Muscle of leg (tissue), 11 donors: Measurements from ENCODE around the gene PLEKHA8. TPM values are rescaled to one million over a fixed set of nuclear protein-coding genes. Genes with fewer than 3 reads are reported as not detected.

Source experiments
- DNase-seq: peaks from one replicate; pipeline ENCODE4 v3.0.0; 2013
- H3K27ac ChIP-seq: one replicate; pipeline ENCODE4 v1.5.1; 2013; ENCODE audit warnings: mild to moderate bottlenecking, low read length, control low read depth
- H3K27me3 ChIP-seq: one replicate; pipeline ENCODE4 v1.6.1; 2013; ENCODE audit warnings: low read length; ENCODE audit not compliant: control insufficient read depth, insufficient read depth
- H3K36me3 ChIP-seq: one replicate; pipeline ENCODE4 v1.6.1; 2013; ENCODE audit warnings: low read length; ENCODE audit not compliant: control insufficient read depth, insufficient read depth
- H3K4me1 ChIP-seq: one replicate; pipeline ENCODE4 v1.6.1; 2013; ENCODE audit warnings: low read length; ENCODE audit not compliant: control insufficient read depth, insufficient read depth
- H3K4me3 ChIP-seq: one replicate; pipeline ENCODE4 v1.5.1; 2013; ENCODE audit warnings: low read length, control low read depth
- H3K9me3 ChIP-seq: replicated peaks from 2 replicates; pipeline ENCODE4 v1.6.1; 2013; ENCODE audit warnings: low read depth, low read length; ENCODE audit not compliant: control insufficient read depth
- WGBS: methylation state at CpG from one replicate; pipeline ENCODE4 v1.1.5; 2013; ENCODE audit warnings: missing lambda C conversion rate; ENCODE audit not compliant: insufficient coverage; 5-methylcytosine and 5-hydroxymethylcytosine counted together
- polyA plus RNA-seq, 8 donors: library from polyadenylated mRNA; unstranded; fragments of 120-200 nt; gene quantifications; one replicate each; pipeline versions ENCODE4 v1.2.1 to v1.2.3, GENCODE V29; 2013; ENCODE audit warnings: inconsistent platforms in 1 of 8, low replicate concordance in 1 of 8; ENCODE audit not compliant: insufficient read length in 8 of 8, insufficient read depth in 1 of 8
- total RNA-seq: library from RNA; stranded (reverse); fragments of 120-200 nt; gene quantifications from one replicate; pipeline ENCODE4 v1.2.4, GENCODE V29; 2013

Gene PLEKHA8
- total and polyA plus RNA-seq, 9 donors, result 7.7 to 13.3 (median 11.2) TPM

DNA sequence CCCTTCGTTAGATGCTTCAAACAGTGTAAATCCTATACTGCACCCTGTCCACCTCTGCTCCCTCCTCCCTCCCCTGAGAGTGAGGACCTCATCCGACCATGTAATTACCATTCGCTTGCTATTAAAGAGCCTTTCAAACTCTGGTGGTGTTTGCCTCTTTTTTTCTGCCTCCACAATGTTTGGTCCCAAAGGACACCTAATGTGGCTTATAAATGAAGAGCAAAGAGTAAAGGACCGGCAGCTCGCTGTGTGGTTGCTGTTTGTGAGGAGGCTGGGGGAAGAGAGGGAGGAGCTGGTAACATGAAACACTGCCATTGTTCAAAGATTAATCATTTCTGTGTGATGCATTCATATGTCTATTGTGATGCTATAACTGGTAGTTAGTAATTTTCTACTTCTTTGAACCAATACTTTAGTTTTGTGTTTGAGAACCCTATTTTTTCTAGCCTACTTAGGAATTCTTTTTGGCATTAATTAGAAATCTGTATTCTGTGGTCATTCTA lies 134.5 kb downstream of the PLEKHA8 start:
- 48% methylated on average over 2 of the region's 5 CpGs for WGBS
- Histone ChIP-seq H3K27ac (no peak overlapping the region), H3K36me3 (peaks cover 7% of the 10 kb centered on the region), H3K9me3 (no peaks in the 10 kb centered on the region), H3K4me1 (peaks cover 15% of the 10 kb centered on the region), H3K4me3 (no peak overlapping the region), H3K27me3 (no peaks in the 10 kb centered on the region)
- no peak for DNase-seq

DNA sequence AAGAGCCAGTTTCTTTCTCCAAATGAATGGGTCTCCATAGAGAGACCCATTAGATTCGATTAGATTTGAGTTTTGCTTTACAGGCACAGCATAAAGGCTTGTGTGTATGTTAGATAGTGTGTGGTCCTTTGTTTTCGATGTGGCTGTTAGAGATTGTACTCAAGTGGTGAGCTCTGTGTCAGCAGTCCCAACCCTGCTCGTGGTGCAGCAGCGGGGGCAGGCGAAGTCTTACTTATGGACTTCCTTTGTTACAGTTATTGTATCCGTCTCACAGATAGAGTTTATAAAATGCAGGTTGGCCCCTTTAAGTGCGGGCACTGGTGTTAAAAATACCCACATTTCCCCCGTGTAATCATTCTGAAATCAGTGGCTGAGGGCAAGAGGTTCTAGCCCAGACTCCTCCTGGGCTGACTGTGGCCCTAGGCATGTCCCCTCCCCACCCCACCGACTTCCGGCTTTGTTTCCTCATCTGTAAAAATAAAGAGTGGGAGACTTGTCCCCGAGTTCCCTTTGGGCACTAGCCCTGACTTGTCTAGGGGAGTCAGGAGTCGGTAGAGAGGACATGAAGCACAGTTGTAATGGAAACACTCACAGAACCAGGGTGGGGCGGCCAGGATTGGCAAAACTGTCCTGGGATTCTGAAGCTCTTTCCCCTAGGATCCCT lies 135.2 kb downstream of the PLEKHA8 start:
- H3K27me3 ChIP-seq, result no peaks in the 10 kb centered on the region
- peaks cover 17% of the 10 kb centered on the region for H3K4me1 ChIP-seq
- H3K36me3 ChIP-seq, result peaks cover 7% of the 10 kb centered on the region
- DNase-seq, result peak; percentile 42
- H3K27ac ChIP-seq, result peak overlapping the region; percentile 15
- H3K9me3 ChIP-seq, result no peaks in the 10 kb centered on the region
- 77% methylated on average over 3 of the region's 13 CpGs for WGBS
- no peak overlapping the region for H3K4me3 ChIP-seq

DNA sequence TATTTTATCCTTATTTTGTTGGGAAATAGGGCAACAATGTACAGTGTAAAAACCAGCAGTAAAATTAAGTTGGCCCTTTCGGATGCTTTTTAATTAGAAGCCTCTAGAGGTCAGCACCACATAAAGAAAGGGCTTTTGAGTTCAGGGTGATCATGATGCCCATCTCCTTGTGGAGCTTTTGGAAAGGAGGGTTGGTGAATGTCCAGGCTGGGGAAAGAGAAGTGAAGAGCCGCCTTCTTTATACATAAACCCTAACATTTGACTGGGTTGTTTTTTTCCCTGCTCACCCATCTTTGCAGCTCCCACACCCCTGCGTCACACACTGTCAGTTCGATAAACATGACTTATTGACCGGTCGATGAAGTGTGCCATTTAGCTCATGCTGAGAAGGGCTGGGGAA lies 136.4 kb downstream of the PLEKHA8 start:
- Histone ChIP-seq H3K4me3 (no peak overlapping the region), H3K36me3 (peaks cover 7% of the 10 kb centered on the region), H3K4me1 (peaks cover 20% of the 10 kb centered on the region), H3K27me3 (no peaks in the 10 kb centered on the region), H3K9me3 (no peaks in the 10 kb centered on the region), H3K27ac (no peak overlapping the region)
- 100% methylated on average over 3 of the region's 6 CpGs for WGBS
- peak; percentile 75 for DNase-seq

DNA sequence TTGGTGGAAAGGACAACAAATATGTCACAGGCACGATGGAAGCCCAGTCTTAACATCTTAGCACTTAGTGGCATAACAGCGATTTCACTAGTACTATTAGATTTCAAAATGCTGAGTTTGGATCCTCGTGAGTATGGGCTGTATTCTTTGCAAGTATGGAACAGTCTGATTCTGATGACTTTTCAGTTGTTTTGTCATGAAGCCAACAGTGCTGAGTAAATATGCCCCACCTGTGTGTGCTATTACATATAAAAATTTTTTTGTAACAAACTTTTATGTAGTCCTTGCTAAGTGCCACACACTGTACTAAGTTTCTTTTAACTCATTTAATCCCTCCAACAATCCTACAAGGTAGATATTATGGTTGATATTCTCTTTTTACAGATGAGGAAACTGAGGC lies 137.4 kb downstream of the PLEKHA8 start:
- H3K9me3 ChIP-seq, result no peaks in the 10 kb centered on the region
- no peaks in the 10 kb centered on the region for H3K27me3 ChIP-seq
- H3K4me1 ChIP-seq, result peaks cover 19% of the 10 kb centered on the region
- H3K27ac ChIP-seq, result no peak overlapping the region
- no peak overlapping the region for H3K4me3 ChIP-seq
- peaks cover 2% of the 10 kb centered on the region for H3K36me3 ChIP-seq
- WGBS, result no CpG with 5 or more reads among the region's 3 CpGs
- DNase-seq, result no peak

DNA sequence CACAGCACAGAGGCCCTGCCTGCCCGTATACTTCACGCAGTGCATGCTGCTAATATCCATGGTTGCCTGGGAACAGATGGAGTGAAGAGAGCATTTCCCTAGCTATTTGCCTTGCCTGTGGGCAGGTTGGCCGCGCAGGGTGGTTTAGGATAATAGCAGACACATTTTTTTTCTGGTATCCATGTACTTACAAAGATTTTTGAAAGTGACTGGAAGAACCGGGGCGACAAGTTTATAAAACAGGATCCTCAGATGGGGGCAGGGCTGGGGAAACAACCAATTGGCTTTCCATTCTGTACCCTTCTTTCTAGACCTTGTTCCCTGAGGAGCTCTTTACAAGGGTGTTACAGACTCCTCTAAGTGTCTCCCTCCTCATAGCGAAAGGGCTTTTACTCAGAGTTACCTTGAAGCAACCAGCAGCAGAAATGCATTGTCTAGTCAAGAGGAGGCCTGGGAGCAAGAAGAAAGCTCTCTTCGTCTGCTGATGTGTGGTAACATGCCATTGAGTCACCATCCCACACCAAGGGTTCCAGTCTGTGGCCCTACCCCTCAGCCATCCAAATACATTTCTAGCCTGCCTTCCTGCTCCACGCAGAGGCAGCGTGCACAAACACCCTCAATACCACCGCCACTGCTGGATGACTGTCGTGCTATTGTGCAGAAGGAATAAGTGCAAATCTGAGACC lies 138.1 kb downstream of the PLEKHA8 start:
- peaks cover 23% of the 10 kb centered on the region for H3K4me1 ChIP-seq
- no peak overlapping the region for H3K4me3 ChIP-seq
- H3K36me3 ChIP-seq, result no peaks in the 10 kb centered on the region
- no peak for DNase-seq
- 78% methylated on average over 7 of the region's 12 CpGs for WGBS
- no peaks in the 10 kb centered on the region for H3K27me3 ChIP-seq
- H3K27ac ChIP-seq, result no peak overlapping the region
- H3K9me3 ChIP-seq, result no peaks in the 10 kb centered on the region

DNA sequence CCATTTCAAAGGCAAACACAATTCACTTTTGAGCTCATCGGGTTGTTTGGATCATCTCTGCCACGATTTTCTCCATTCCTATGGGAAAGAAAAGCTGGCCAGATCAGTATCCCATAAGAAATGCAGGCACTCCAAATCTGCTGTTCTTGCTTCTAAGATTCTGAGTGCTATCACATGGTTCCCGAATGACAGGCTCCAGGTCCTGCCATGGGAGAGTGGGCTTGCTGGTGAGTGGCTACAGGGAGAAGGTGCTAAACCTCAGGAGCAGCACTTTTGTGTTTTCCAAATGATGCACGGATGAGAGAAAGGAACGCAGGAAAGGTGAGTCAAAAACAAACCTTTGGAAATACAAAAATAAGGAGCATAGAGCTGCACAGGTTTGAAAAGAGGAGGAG lies 138.6 kb downstream of the PLEKHA8 start:
- Histone ChIP-seq H3K27me3 (no peaks in the 10 kb centered on the region), H3K27ac (no peak overlapping the region), H3K36me3 (no peaks in the 10 kb centered on the region), H3K9me3 (no peaks in the 10 kb centered on the region), H3K4me1 (peaks cover 28% of the 10 kb centered on the region), H3K4me3 (no peak overlapping the region)
- 43% methylated on average over 3 of the region's 5 CpGs for WGBS
- no peak for DNase-seq

DNA sequence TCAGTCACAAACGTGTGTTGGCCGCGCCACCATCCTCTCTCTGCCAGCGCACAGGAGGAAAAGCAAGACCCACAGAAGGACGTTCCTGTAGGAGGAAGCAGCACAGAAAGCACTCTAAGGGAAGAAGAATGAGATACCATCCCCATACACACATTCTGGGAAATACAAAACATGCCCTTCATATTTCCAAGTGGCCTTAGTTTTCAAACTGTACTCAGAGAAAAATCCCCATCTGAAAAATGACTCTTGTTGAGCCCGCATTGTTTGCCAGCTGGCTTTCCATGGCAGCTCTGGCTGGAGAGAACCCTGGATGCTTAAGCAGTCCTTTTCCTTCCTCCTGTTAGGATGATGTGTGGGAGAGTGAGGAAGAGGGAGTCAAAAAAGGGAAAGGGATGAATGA lies 139.7 kb downstream of the PLEKHA8 start:
- Histone ChIP-seq H3K36me3 (no peaks in the 10 kb centered on the region), H3K27me3 (no peaks in the 10 kb centered on the region), H3K9me3 (no peaks in the 10 kb centered on the region), H3K27ac (no peak overlapping the region), H3K4me1 (peaks cover 36% of the 10 kb centered on the region), H3K4me3 (no peak overlapping the region)
- peak; percentile 61 for DNase-seq
- no CpG with 5 or more reads among the region's 6 CpGs for WGBS

DNA sequence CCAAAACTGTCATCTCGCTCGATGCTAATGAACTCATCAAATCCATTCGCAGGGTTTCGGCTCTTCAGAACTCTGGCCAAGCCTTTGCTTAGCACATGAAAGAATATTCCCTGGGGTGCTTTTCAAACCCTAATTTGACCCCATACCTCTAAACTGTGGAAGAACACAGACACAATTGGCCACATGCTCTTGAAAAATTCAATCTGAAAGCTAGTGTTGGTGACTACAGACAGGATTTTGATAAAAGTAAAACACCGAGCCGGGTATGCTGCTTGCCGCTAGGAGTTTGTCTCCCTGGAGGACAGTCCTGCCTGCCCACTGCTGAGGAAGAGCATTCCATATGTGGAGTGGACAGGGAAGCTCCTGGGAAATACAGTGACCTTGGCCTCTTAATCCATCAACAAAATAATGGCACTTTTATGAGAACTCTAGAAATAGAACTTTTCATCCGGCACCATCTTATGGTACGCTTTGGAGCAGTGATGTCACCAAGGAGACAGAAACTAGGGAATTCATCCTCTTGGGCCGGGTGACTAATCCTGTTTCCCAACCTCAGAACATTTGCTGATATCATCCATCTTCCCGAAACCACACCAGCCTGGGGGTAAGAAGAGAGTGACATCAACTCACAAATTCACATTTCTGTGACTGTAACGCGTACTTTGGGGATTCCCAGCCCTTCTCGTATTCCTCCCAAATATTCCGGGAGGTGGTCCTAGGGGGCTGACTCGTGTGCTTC lies 140.8 kb downstream of the PLEKHA8 start:
- Histone ChIP-seq H3K36me3 (no peaks in the 10 kb centered on the region), H3K4me3 (no peak overlapping the region), H3K27ac (no peak overlapping the region), H3K9me3 (no peaks in the 10 kb centered on the region), H3K4me1 (peaks cover 44% of the 10 kb centered on the region), H3K27me3 (no peaks in the 10 kb centered on the region)
- no peak for DNase-seq
- WGBS, result 50% methylated on average over 12 of the region's 16 CpGs

DNA sequence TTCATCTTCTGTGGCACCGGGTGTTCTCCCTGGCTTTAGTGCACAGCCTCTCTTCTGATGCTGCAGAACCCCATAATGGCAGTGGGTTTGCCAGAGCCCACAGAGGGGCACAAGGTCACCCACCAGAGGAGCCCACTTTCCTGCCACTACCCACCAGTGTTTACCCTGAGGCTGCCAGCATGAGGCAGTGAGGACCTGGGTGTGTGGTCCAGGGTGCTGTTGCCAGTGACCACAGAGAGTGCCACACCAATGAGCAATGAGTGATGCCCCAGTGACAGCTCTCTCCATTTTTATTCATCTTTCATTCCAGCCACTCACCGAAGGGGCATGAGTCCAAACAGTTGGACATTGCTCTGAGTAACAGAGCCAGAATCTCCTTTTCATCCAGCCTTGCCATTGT lies 141.4 kb downstream of the PLEKHA8 start:
- no peak overlapping the region for H3K27ac ChIP-seq
- no peaks in the 10 kb centered on the region for H3K27me3 ChIP-seq
- 87% methylated on average over 2 of the region's 2 CpGs for WGBS
- no peaks in the 10 kb centered on the region for H3K9me3 ChIP-seq
- H3K4me3 ChIP-seq, result no peak overlapping the region
- no peaks in the 10 kb centered on the region for H3K36me3 ChIP-seq
- peaks cover 48% of the 10 kb centered on the region for H3K4me1 ChIP-seq
- no peak for DNase-seq

DNA sequence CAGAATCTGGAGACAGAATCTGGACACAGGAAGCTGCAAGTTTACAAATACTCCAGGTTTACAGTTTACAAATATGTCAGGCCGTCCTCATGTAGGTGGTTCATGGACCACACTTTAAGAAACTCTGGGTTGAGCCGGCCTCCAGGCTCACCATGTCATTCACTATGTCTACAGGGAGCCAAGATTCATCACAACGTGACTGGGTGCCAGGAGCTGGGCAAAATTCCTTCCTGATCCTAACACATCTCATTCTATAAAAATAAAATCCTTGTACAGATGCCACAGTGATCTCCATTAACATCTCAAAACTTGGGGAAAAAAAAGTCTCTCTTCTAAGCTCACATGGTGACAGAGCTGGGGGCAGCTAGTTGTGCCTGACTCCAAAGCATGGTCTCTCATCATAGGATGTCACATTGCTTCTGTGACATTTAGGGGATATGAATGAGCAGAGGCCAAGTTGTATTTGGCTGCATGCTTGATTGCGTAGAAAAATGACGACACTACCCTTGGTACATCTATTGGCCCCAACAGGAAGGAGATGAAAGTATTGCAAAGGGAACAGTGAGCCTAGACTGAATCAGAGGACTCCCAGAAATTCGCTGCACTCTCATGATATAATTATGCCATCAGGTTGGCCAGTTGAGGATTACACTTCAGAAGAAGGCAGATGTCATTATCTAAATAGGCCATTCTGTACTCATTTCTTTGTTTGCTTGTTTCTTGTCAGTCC lies 142.4 kb downstream of the PLEKHA8 start:
- Histone ChIP-seq H3K9me3 (no peaks in the 10 kb centered on the region), H3K27ac (no peak overlapping the region), H3K4me3 (no peak overlapping the region), H3K4me1 (peaks cover 55% of the 10 kb centered on the region), H3K27me3 (no peaks in the 10 kb centered on the region), H3K36me3 (no peaks in the 10 kb centered on the region)
- DNase-seq, result no peak
- WGBS, result 88% methylated on average over 5 of the region's 6 CpGs
